ENCODE measurements around the gene C8G. TPM values are rescaled to one million over a fixed set of nuclear protein-coding genes. Genes with fewer than 3 reads are reported as not detected.

C8G gene
- total RNA-seq, 1 experiment from 2014 or later = 2.9 TPM

GRCh38 chr9:136903041-136903554 is 41.9 kb upstream of the C8G start:
- Histone ChIP-seq H3K9me3 (ENCODE audit: control insufficient read depth, insufficient read depth, low read depth, low read length) (no peaks in the 10 kb centered on the region), H3K4me1 (ENCODE audit: control insufficient read depth, insufficient read depth, low read length) (peaks cover 47% of the 10 kb centered on the region), H3K4me3 (ENCODE audit: low read depth in 2 of 2, low read length in 2 of 2) (no peak overlapping the region), H3K27ac (ENCODE audit: low read length) (peak overlapping the region; percentile 97), H3K27me3 (ENCODE audit: control insufficient read depth, insufficient read depth, low read length) (no peaks in the 10 kb centered on the region), H3K36me3 (ENCODE audit: control insufficient read depth, insufficient read depth, low read length) (peaks cover 8% of the 10 kb centered on the region; the same call in 1 of the 2 replicates)
- intact Hi-C loops (cut with micrococcal nuclease; ENCODE audit: unreplicated experiment) = no loop called here
- DNase-seq (ENCODE audit: low read depth, low spot score) = no peak
- no peak for TF ChIP-seq SIN3A (IDR thresholded peaks at IDR 0.05; ENCODE audit: borderline replicate concordance, insufficient read depth, low read depth, low read length)
- TF ChIP-seq POLR2AphosphoS5 (IDR thresholded peaks at IDR 0.05; ENCODE audit: low read depth, low read length) = no peak
- no peak for TF ChIP-seq TCF7L2 (IDR thresholded peaks at IDR 0.05; ENCODE audit: low read depth, low read length)
- no peak for TF ChIP-seq CTCF (IDR thresholded peaks at IDR 0.05)
- no peak for ATAC-seq
- in situ Hi-C loops (cut with HindIII; ENCODE audit: low pct_unique_long_range_greater_than_20kb, low sequenced_read_pairs) = no loop called here
- BruUV-seq (replicated peaks) = TSS peak; percentile 51
- POLR2A ChIA-PET = no interaction called here
- CTCF ChIA-PET = no interaction called here

- no TSS peak for BruUV-seq (replicated peaks)
- POLR2A ChIA-PET = no interaction called here
- Histone ChIP-seq H3K9me3 (ENCODE audit: control insufficient read depth, insufficient read depth, low read depth, low read length) (no peaks in the 10 kb centered on the region), H3K4me1 (ENCODE audit: control insufficient read depth, insufficient read depth, low read length) (peaks cover 21% of the 10 kb centered on the region), H3K4me3 (ENCODE audit: low read depth in 2 of 2, low read length in 2 of 2) (no peak overlapping the region), H3K36me3 (ENCODE audit: control insufficient read depth, insufficient read depth, low read length) (peaks cover 7% of the 10 kb centered on the region; the same call in 1 of the 2 replicates), H3K27me3 (ENCODE audit: control insufficient read depth, insufficient read depth, low read length) (no peaks in the 10 kb centered on the region), H3K27ac (ENCODE audit: low read length) (peak overlapping the region; percentile 51)
- CTCF ChIA-PET = no interaction called here
- in situ Hi-C loops (cut with HindIII; ENCODE audit: low pct_unique_long_range_greater_than_20kb, low sequenced_read_pairs) (no loop called here), intact Hi-C loops (cut with micrococcal nuclease; ENCODE audit: unreplicated experiment) (no loop called here)
- DNase-seq (ENCODE audit: low read depth, low spot score) (no peak), ATAC-seq (no peak)
- TF ChIP-seq REST (IDR thresholded peaks at IDR 0.05; ENCODE audit: insufficient read depth in 1 of 2, low read depth in 2 of 2, low read length in 1 of 2) = no peak
- TF ChIP-seq TCF7L2 (IDR thresholded peaks at IDR 0.05; ENCODE audit: low read depth, low read length) = no peak
Measured at GRCh38 chr9:136906266-136906665, 38.8 kb upstream of the C8G start.

- TF ChIP-seq REST (IDR thresholded peaks at IDR 0.05; ENCODE audit: insufficient read depth in 1 of 2, low read depth in 2 of 2, low read length in 1 of 2) = no peak
- no peak for DNase-seq (ENCODE audit: low read depth, low spot score)
- no peak overlapping the region; the same call in 1 of the 2 replicates for H3K27ac ChIP-seq (ENCODE audit: low read length)
- no peaks in the 10 kb centered on the region for H3K27me3 ChIP-seq (ENCODE audit: control insufficient read depth, insufficient read depth, low read length)
- no TSS peak for BruUV-seq (replicated peaks)
- H3K9me3 ChIP-seq (ENCODE audit: control insufficient read depth, insufficient read depth, low read depth, low read length) = no peaks in the 10 kb centered on the region
- in situ Hi-C loops (cut with HindIII; ENCODE audit: low pct_unique_long_range_greater_than_20kb, low sequenced_read_pairs) = no loop called here
- intact Hi-C loops (cut with micrococcal nuclease; ENCODE audit: unreplicated experiment) = no loop called here
- H3K4me3 ChIP-seq (ENCODE audit: low read depth in 2 of 2, low read length in 2 of 2) = no peak overlapping the region
- peaks cover 13% of the 10 kb centered on the region for H3K4me1 ChIP-seq (ENCODE audit: control insufficient read depth, insufficient read depth, low read length)
- H3K36me3 ChIP-seq (ENCODE audit: control insufficient read depth, insufficient read depth, low read length) = peaks cover 7% of the 10 kb centered on the region; the same call in 1 of the 2 replicates
- ChIA-PET CTCF (interaction anchor here (0.6 kb wide), 1 partner anchor 137 kb away, joined by 5 read pairs; no protein-coding TSS in a partner anchor), POLR2A (no interaction called here)
- no peak for ATAC-seq
Measured at GRCh38 chr9:136907011-136907914, 37.8 kb upstream of the C8G start.
